PC-9 (cell line): ENCODE measurements around the gene MAGEL2.

ENCODE experiments used
- EZH2 ChIP-seq: fragments of 200-600 bp; sonication (generic); IDR thresholded peaks from 2 replicates; pipeline ENCODE4 v1.8.0; 2017; ENCODE audit warnings: antibody characterized with exemption, low read depth
- TF ChIP-seq, protein P1 (sequence below): fragments of 200-600 bp; sonication (generic); conservative IDR thresholded peaks from 2 replicates; pipeline ENCODE4 v1.6.1; 2017; ENCODE audit warnings: mixed run types, antibody characterized with exemption, mild to moderate bottlenecking, moderate library complexity

DNA sequence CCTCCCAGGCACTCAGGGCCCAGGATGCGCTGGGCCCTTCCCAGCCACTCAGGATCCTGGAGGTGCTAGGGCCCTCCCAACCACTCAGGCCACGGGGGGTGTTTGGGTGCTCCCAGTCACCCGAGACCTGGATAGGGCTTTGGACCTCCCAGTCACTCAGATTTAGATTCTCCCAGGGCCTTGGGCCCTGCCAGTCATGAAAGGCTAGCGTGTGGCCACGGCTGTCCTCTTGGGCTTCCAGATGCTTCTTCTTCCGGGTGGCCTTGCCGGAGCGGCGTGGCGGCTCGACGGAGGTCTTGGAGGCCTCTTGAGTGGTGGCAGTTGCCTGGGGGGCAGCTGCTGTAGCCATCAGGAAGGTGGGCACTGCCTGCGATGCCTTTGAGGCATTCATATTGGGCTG lies 2.8 kb downstream of the MAGEL2 start:
- no peak for TF ChIP-seq EZH2
- TF ChIP-seq, protein P1, sequence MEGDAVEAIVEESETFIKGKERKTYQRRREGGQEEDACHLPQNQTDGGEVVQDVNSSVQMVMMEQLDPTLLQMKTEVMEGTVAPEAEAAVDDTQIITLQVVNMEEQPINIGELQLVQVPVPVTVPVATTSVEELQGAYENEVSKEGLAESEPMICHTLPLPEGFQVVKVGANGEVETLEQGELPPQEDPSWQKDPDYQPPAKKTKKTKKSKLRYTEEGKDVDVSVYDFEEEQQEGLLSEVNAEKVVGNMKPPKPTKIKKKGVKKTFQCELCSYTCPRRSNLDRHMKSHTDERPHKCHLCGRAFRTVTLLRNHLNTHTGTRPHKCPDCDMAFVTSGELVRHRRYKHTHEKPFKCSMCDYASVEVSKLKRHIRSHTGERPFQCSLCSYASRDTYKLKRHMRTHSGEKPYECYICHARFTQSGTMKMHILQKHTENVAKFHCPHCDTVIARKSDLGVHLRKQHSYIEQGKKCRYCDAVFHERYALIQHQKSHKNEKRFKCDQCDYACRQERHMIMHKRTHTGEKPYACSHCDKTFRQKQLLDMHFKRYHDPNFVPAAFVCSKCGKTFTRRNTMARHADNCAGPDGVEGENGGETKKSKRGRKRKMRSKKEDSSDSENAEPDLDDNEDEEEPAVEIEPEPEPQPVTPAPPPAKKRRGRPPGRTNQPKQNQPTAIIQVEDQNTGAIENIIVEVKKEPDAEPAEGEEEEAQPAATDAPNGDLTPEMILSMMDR, result no peak
